NCI-H128 (cell line): ENCODE results near the gene SOS1.
"Not testable (repeated sequence)": the region's sequence is repeated elsewhere in the genome, so short reads cannot be mapped to it uniquely, and the experiment has no call there.

Experiments used
- DNase-seq: peaks from one replicate; lab custom pipeline; 2025; ENCODE audit not compliant: unreplicated experiment; lab: John Stamatoyannopoulos, UW

Gene SOS1

GRCh38 chr2:38977047-38977446 lies 143.8 kb downstream of the SOS1 start:
- DNase-seq = no peak

DNA sequence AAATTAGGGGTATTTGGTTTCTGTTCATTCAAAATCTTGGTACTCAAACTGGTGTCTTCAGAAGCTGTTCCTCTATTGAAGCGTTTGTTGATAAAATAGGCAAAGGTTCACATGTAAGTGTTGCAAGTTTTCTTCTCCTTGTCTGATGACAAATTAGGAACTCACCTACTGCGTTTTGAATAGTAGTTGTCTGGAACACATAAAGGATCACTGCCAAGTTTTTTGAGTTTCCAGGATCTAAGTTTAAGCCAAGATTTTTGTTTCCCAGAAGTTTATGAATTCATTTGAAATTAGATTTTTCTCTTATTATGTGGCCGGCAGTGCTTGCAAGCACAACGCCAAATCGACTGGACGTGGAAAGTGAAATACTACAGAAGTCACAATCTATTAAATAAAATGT lies 145.8 kb downstream of the SOS1 start:
- no peak for DNase-seq

DNA sequence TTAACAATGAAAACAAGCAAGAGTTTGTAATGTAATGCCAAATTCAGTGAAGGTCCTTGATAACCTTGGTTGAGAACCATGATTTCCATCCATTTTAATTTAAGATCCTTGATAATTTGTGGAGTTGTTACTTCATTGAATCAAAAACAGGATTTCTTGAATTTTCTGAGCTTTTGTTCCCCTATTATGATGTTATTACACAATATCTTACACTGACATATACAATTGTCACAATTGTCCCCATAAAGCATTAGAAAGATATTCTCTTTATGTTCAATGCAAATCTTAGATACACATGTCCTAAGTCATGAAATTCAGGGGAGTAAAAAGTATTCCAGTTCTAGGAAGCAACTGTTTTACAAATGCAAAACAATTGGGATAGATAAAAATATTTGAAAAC lies 147.6 kb downstream of the SOS1 start:
- no peak for DNase-seq

- DNase-seq = no peak
Observed at GRCh38 chr2:38971377-38971776, 149.5 kb downstream of the SOS1 start.

DNA sequence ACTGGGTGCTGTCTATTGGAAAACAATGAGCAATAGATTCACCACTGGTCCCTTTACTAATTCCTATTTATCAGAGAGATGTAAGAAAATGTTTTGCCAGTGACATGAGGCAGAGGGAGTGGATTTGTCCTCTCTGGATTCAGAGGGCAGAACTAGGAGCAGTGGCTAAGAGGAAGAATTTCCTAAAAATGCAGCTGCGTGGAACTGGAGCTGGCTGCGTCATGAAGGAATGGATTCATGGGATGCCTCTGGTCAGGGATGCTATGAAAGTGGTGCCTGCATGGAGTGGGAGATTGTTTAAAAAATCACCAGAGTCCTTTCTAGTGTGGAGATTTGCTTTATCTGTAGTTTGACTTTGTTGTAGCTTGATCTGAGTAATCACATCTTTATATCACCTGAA lies 152.8 kb downstream of the SOS1 start:
- DNase-seq = no peak

GRCh38 chr2:38966678-38967077 lies 154.2 kb downstream of the SOS1 start:
- DNase-seq = no peak

GRCh38 chr2:38966006-38966405 lies 154.8 kb downstream of the SOS1 start:
- no peak for DNase-seq

DNA sequence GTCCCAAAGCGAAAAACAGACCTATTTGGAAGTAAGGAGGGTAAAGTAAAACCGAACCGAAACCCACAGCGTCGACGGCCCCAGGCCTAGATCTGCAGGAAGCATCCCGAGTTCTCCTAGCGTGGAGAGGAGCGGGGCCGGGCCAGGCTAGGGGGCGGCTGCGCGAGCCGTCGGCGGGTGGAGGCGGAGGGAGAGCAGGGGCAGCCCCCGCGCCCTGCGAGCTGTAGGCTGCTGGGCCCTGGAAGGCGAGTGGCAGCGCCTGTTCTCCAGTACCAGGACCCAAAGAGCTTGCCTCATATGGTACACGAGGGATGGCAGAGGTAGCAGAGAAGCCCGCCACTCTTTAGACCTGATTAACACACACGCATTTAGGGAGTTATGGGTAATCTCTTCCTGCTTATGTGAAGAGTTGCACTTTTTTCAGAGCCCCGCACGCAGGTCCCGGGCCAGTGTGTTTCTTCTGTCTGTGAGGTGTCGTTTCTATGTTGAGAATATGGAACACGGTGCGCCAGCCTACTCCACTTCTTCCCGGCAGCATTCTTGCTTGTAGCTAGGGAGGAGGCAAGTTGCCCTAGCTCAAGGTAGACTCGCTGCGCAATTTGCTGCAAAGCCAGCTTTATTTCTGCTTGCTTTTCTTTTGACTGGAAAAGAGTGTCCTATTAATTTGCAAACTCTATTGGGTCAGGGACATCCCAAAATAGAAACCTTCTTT lies 160.1 kb downstream of the SOS1 start:
- DNase-seq = no peak

DNA sequence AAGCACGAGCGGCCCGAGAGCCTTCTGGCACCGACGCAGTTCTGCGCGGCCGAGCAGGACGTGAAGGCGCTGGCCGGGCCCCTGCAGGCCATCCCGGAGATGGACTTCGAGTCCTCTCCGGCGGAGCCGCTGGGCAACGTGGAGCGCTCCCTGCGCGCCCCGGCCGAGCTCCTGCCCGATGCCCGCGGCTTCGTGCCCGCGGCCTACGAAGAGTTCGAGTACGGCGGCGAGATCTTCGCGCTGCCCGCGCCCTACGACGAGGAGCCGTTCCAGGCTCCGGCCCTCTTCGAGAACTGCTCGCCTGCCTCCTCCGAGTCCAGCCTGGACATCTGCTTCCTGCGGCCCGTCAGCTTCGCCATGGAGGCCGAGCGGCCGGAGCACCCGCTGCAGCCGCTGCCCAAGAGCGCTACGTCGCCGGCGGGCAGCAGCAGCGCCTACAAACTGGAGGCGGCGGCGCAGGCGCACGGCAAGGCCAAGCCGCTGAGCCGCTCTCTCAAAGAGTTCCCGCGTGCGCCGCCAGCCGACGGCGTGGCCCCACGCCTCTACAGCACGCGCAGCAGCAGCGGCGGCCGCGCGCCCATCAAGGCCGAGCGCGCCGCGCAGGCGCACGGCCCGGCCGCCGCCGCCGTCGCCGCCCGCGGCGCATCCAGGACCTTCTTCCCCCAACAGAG lies 160.8 kb downstream of the SOS1 start:
- no peak for DNase-seq

DNA sequence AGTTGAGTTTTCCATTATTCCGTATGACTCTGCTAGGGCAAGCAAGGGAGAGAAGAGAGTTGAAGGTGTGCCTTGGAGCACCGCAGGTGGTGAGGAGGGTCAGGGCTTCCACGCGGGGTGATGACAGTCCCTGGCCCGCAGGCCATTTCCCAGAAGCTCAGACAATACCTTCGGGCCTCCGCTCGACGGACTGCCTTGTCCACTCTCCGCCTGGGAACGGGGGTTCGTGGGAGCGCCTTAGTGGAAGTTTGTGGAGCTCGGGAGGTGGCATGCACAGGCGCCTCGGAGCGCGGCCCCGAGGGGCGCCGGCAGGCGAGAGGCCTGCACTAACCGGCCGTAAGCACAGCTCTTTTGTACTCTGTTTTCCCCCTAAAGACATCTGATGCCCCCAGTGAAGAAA lies 161.4 kb downstream of the SOS1 start:
- no peak for DNase-seq

DNA sequence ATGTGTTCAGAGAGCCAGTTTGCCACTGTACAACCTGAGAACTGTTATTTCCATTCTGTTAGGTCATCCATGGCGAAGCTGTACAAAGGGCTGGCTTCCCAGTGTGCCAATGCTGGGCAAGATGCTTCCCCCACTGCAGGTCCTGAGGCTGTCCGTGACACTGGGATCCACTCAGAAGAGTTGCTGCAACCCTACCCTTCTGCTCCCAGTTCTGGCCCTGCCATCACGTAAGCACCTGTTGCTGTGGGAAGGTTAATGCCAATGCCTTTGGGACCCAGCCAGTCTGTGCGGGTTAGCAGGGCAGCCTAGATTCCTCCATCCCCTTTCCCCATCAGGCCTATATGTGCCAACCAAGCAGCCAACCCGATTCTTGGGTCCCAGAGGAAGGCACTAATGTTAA lies 162.9 kb downstream of the SOS1 start:
- DNase-seq = no peak

DNA sequence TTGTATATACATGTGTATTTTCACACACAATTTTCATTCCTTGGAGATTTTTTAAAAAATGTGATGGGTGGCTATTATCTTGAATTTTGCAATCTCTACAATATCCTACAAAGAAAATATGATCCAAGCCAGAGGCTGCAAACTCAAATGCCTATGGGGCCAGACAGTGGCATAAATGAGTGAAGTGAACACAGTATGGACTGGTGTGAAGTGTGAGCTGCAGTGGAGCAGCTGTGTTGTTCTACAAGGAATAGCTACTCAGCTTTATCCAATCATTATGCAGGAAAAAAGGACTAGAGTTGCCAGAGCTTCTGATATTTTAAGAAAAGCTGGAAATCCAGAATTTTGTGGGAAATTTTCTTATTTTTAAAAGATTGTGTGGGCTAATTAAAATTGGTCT lies 169.1 kb downstream of the SOS1 start:
- DNase-seq = no peak

DNA sequence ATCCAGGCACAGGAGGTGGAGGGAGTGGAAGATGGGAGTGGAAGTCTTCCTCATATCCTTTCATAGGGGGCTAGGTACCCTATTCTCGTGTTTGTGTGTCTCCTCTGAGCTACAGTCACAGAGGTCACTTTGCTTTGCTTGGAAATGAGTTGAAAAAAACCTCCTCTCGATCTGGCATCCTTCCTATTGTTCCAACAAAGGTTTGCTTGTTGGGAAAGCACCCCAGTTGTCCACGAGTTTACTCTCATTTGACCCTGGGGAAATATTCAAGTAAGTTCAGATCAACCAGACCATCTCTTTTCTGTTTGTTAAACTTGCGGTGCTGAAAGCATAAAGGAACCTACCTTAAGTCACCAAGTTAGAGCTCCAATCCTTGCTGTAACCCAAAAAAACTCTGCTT lies 171.9 kb downstream of the SOS1 start:
- no peak for DNase-seq

DNA sequence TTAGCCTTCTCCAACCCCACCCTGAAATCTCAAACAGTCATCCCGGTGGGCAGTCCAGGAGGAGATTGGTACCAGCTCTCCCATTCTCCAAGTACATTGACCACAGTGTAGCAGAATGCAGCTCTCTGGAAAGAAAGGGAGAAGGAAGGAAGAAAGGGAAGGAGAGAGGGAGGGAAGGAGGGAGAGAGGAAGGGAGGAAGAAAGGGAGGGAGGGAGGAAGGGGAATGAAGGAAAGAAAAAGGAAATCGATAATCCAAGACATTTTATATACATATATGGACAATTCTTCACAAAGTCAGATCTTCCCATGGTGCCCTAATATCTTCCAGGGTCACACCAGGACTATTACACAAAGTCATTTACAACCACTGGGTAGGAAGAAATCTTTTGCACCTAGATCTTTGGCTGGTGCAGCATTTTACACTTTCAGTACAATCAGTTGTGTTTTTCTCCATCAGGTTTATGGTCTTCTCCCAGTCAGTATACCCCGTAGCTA lies 172.4 kb downstream of the SOS1 start:
- DNase-seq = no peak

DNA sequence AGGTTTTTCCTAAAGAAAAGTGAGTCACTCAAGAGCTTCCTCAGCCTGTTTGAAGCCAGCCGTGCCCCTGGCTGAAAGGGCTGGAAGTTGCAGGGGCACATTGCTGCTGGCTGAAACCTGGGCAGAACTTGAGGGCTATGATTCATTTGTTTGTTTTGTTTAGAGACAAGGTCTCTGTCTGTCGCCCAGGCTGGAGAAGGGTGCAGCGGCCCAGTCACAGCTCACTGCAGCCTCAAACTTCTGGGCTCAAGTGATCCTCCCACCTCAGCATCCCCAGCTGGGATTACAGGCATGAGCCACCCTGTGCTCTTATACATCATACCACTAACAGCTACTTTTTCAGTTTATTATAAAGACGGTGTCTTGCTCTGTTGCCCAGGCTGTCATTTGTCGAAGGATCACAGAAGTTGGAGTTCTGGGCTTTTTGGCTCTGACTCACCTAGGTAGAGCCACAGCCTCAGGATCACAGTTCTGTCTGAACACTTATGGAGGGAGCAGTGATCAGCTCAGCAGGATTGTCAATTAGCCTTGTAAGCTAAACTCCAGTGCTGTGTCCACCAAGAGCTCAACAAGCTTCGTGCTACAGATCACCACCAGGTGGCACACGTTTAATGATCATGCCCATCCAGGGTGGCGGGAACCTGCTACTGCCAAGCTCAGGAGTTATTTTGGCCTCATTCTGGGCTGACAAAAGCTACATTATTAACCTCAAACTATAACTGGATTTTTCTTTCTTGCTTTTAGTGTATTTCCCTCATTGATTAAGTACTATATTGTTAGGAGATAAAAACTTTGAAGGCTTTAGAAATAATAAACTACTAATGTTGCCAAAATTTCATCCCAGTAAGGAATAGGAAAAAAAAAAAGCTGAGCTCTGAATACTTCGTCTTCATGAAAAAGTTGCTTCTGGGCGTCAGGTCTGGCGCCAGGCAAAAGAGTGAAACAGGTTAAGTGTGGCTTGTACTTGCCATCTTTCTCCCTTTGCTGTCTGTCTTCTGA lies 173.3 kb downstream of the SOS1 start:
- DNase-seq = peak; percentile 28

DNA sequence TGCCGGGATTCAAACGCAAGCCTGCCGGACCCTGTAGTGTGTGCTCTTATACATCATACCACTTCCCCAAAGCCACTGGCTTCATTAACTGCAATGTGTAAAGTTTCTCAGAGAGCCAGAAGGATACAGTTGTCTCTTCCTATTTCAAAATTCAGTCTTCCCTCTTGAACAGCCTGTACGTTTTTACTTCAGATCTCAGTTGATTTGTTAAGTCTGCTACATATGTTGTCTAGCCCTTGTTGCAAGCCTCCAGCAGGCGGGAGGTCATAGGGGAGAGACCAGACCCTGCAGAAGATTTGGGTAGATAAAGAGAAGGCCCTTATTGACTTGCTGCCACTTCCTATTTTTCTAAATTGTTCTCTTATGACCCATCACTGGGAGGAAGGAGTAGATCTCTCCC lies 174.9 kb downstream of the SOS1 start:
- DNase-seq = no peak

DNA sequence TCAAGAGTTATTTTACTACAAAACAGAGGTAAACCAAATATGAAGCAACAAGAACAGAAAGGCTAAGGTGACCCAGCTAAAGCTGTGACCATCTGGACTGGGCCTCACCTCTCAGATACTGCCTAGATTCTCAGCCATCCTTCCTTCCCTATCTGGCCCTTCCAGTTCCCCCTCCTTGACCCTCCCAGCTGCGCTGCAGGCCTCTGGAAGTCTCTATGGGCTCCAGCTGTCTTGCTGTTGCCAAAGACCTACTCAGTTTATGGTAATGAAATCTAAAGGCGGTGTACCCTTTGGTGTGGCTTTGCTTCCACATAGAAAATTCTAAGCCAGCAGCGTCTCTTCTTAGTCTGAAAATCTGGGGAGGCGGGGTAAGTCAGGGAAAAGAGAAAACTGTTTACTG lies 175.5 kb downstream of the SOS1 start:
- DNase-seq = no peak

- DNase-seq = no peak
Observed at GRCh38 chr2:38943784-38944183, 177.1 kb downstream of the SOS1 start.

DNA sequence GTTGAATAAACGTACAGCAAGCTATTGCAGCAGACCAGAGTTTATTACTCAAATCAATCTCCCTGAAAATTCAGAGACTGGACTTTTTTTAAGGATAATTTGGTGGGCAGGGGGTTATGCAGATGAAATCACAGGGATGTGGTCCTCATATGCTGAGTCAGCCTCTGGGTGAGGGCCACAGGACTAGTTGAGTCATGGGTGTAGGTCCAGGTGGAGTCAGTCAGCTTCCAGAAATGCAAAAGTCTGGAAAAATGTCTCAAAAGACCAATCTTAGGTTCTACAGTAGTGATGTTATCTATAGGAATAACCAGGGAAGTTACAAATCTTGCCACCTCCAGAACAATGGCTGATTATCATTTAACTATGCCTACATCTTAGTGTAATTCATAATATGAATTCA lies 180.1 kb downstream of the SOS1 start:
- no peak for DNase-seq

DNA sequence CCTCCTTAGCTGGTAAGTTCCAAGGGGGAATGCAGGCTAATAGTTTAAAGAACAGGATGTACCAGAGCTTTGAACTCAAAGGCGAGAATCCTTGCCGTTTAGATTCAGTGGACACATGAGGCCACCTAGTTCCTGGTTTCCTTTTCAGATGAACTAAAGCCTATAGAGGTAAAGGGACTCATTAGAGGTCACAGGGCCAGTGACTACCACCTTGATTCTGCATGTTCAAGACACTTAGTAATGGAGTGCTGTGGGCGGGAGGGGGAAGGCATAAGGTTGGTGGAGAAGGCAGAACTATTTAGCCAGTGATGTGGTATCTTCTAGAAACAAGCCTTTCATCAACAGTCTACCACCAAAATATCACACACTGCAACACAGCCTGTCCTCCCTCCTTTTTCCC lies 183.3 kb downstream of the SOS1 start:
- no peak for DNase-seq

DNA sequence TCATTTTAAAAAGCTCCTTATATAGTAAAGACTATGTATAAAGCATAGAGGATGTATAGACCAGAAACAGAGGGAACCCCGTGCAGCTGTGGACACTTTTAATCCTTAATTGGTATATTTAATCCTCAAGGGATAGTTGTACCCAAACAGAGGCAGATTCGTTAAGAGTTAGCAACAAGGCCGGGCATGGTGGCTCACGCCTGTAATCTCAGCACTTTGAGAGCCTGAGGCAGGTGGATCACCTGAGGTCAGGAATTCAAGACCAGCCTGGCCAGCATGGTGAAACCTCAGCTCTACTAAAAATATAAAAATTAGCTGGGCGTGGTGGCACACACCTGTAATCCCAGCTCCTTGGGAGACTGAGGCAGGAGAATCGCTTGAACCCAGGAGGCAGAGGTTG lies 184.3 kb downstream of the SOS1 start:
- DNase-seq = not testable (repeated sequence)
